Endothelial cell of umbilical vein (primary cell): Measurements from ENCODE around the gene DDX46. TPM values are rescaled to one million over a fixed set of nuclear protein-coding genes. Genes with fewer than 3 reads are reported as not detected.

Source experiments
- BruUV-seq: library from RNA; stranded (reverse); fragments of 400-500 nt; replicated peaks from 2 replicates; lab custom pipeline; 2021; lab: Mats Ljungman, UMichigan
- CTCF ChIA-PET: fragments of 300-600, 350-600 bp; sonication (Branson Sonifier 250); formaldehyde crosslinking; loops from one replicate; lab custom pipeline; 2021; ENCODE audit warnings: antibody characterized with exemption, inconsistent platforms; lab: Charles Lee
- POLR2A ChIA-PET: fragments of 300-600, 350-600 bp; sonication (Branson Sonifier 250); formaldehyde crosslinking; loops from one replicate; lab custom pipeline; 2021; ENCODE audit warnings: antibody characterized with exemption, inconsistent platforms; lab: Charles Lee
- DNase-seq: peaks from one replicate; pipeline ENCODE4 v3.0.0-alpha.2; 2011; ENCODE audit warnings: low read depth, low spot score
- FAIRE-seq: peaks from 2 replicates; lab custom pipeline; 2011; peaks lifted over from hg19 to GRCh38; lab: Jason Lieb, UNC
- H2AFZ ChIP-seq: 2 replicates; pipeline ENCODE4 v1.6.0; 2012; ENCODE audit warnings: low read depth, low read length, control low read depth, inconsistent platforms
- H3K27ac ChIP-seq: 2 replicates; pipeline ENCODE4 v1.5.1; 2011; ENCODE audit warnings: low read depth, mild to moderate bottlenecking, control low read depth, low read length, moderate library complexity; ENCODE audit not compliant: insufficient read depth
- H3K27me3 ChIP-seq, 2 experiments: 2 replicates each; pipeline versions ENCODE4 v1.6.0 to v1.6.1; 2011; ENCODE audit warnings: low read length in 2 of 2, mixed read lengths in 1 of 2; ENCODE audit not compliant: control insufficient read depth in 2 of 2, insufficient read depth in 2 of 2
- H3K36me3 ChIP-seq, 2 experiments: 2 replicates in 1 of 2; 3 replicates in 1 of 2; pipeline ENCODE4 v1.5.1; 2011; ENCODE audit warnings: low read length in 2 of 2, mild to moderate bottlenecking in 1 of 2, moderate library complexity in 1 of 2; ENCODE audit not compliant: control insufficient read depth in 2 of 2, insufficient read depth in 2 of 2; ENCODE audit errors: extremely low read depth in 1 of 2
- H3K4me1 ChIP-seq: 3 replicates; pipeline ENCODE4 v1.5.1; 2011; ENCODE audit warnings: mild to moderate bottlenecking, low read length; ENCODE audit not compliant: control insufficient read depth, insufficient read depth; ENCODE audit errors: extremely low read depth
- H3K4me2 ChIP-seq: 2 replicates; pipeline ENCODE4 v1.6.1; 2011; ENCODE audit warnings: low read length, control low read depth, mixed read lengths; ENCODE audit not compliant: insufficient read depth
- H3K4me3 ChIP-seq, 3 experiments: fragments of 200-600 bp in 1 of 3; sonication (generic), shearing (Covaris generic) in 1 of 3; replicated peaks in 1 of 3; 2 replicates each; pipeline ENCODE4 v1.5.1; 2011 to 2016; ENCODE audit warnings: control low read depth in 3 of 3, low read length in 3 of 3, mild to moderate bottlenecking in 2 of 3, inconsistent platforms in 1 of 3, low read depth in 1 of 3, moderate library complexity in 1 of 3; ENCODE audit not compliant: insufficient read depth in 1 of 3
- H3K79me2 ChIP-seq: 2 replicates; pipeline ENCODE4 v1.6.0; 2012; ENCODE audit warnings: low read length, inconsistent platforms; ENCODE audit not compliant: control insufficient read depth, insufficient read depth
- H3K9ac ChIP-seq: replicated peaks from 2 replicates; pipeline ENCODE3; 2011; ENCODE audit warnings: low read length, control low read depth; ENCODE audit not compliant: insufficient read depth; ENCODE audit errors: extremely low read depth
- H3K9me1 ChIP-seq: replicated peaks from 3 replicates; pipeline ENCODE4 v1.6.0; 2011; ENCODE audit warnings: mild to moderate bottlenecking, low read length; ENCODE audit not compliant: control insufficient read depth, insufficient read depth; ENCODE audit errors: extremely low read depth
- H3K9me3 ChIP-seq: replicated peaks from 2 replicates; pipeline ENCODE4 v1.5.1; 2012; ENCODE audit warnings: low read length, inconsistent platforms; ENCODE audit not compliant: control insufficient read depth, insufficient read depth
- H4K20me1 ChIP-seq: replicated peaks from 2 replicates; pipeline ENCODE3; 2011; ENCODE audit warnings: mild to moderate bottlenecking, low read length; ENCODE audit not compliant: control insufficient read depth, insufficient read depth; ENCODE audit errors: extremely low read depth
- EZH2 ChIP-seq: IDR thresholded peaks from 2 replicates; pipeline ENCODE4 v1.6.1; 2012; ENCODE audit warnings: borderline replicate concordance, low read depth, mild to moderate bottlenecking, moderate library complexity, low read length, inconsistent platforms; ENCODE audit not compliant: severe bottlenecking
- FOS ChIP-seq: IDR thresholded peaks from 2 replicates; pipeline ENCODE4 v1.6.1; 2011; ENCODE audit warnings: mild to moderate bottlenecking, low read length, moderate library complexity, borderline replicate concordance; ENCODE audit not compliant: insufficient read depth
- GATA2 ChIP-seq: IDR thresholded peaks from 2 replicates; pipeline ENCODE4 v1.7.0; 2011; ENCODE audit warnings: low read depth, mild to moderate bottlenecking, moderate library complexity, mixed read lengths, low read length; ENCODE audit not compliant: insufficient read length, insufficient read depth
- JUN ChIP-seq: IDR thresholded peaks from 2 replicates; pipeline ENCODE4 v1.6.1; 2011; ENCODE audit warnings: borderline replicate concordance, low read depth; ENCODE audit not compliant: insufficient read length, insufficient read depth
- MAX ChIP-seq: IDR thresholded peaks from 2 replicates; pipeline ENCODE4 v1.6.1; 2011; ENCODE audit not compliant: insufficient read depth, insufficient read length
- MYC ChIP-seq: IDR thresholded peaks from one replicate; pipeline ENCODE4 v1.6.1; 2011; ENCODE audit warnings: mild to moderate bottlenecking, low read depth, low read length
- POLR2A ChIP-seq: IDR thresholded peaks from 2 replicates; pipeline ENCODE4 v1.6.1; 2012; ENCODE audit warnings: low read depth, mild to moderate bottlenecking, control low read depth, low read length
- POLR2AphosphoS5 ChIP-seq: IDR thresholded peaks from 2 replicates; pipeline ENCODE4 v1.6.1; 2012; ENCODE audit warnings: low read depth, mild to moderate bottlenecking, control low read depth, low read length, moderate library complexity; ENCODE audit not compliant: insufficient read depth
- dilution Hi-C: fragments of 300-500 bp; cut with MboI; formaldehyde crosslinking; loops from one replicate; pipeline ENCODE4 v1.15.0; 2019; ENCODE audit warnings: low sequenced_read_pairs; ENCODE audit not compliant: extremely low pct_ligation_motif_present
- intact Hi-C: fragments of 100-400 bp; cut with micrococcal nuclease; formaldehyde crosslinking; loops from one replicate; pipeline ENCODE4 v1.10.0; 2022
- polyA plus RNA-seq, 4 experiments: library from polyadenylated mRNA; depleted of rRNA in 3 of 4; stranded (reverse) in 3 of 4; unstranded in 1 of 4; fragments of >200 nt; gene quantifications; 2 replicates each; pipeline versions ENCODE4 v1.2.1 to v1.2.3, GENCODE V29; 2011 to 2012; ENCODE audit warnings: missing spikeins in 1 of 4
- total RNA-seq: library from RNA; stranded (reverse); gene quantifications from 2 replicates; pipeline ENCODE4 v1.2.3, GENCODE V29; 2021
- TF ChIP-seq, protein P1 (sequence below), 2 donors: IDR thresholded peaks; 1 replicate in 1 of 2; 2 replicates in 1 of 2; pipeline ENCODE4 v1.5.1; 2011; ENCODE audit warnings: low read length in 2 of 2, mild to moderate bottlenecking in 2 of 2, moderate library complexity in 2 of 2, control low read depth in 1 of 2, inconsistent platforms in 1 of 2, low read depth in 1 of 2; ENCODE audit not compliant: insufficient read depth in 1 of 2; ENCODE audit errors: extremely low read depth in 1 of 2

DDX46 gene
- total and polyA plus RNA-seq, 2 donors (not counting 3 experiments of a cell fraction or from before 2014, with no cell fraction given) = 16.0 to 65.2 TPM

GRCh38 chr5:134877159-134877558 is 118.6 kb downstream of the DDX46 start:
- POLR2A ChIA-PET = no interaction called here
- dilution Hi-C loops = no loop called here
- Histone ChIP-seq H3K9ac (no peak overlapping the region), H3K9me3 (no peaks in the 10 kb centered on the region), H3K4me3 (no peak overlapping the region), H3K27me3 (no peaks in the 10 kb centered on the region), H3K79me2 (peaks cover 23% of the 10 kb centered on the region), H3K4me1 (peaks cover 3% of the 10 kb centered on the region), H3K27ac (no peak overlapping the region), H3K36me3 (peaks cover 0 to 4% of the 10 kb centered on the region in 2 experiments), H3K9me1 (no peaks in the 10 kb centered on the region), H3K4me2 (no peak overlapping the region), H4K20me1 (no peaks in the 10 kb centered on the region), H2AFZ (no peak overlapping the region)
- intact Hi-C loops = no loop called here
- no peak for FAIRE-seq
- TF ChIP-seq EZH2 (no peak), MAX (no peak), POLR2A (no peak)
- TF ChIP-seq, protein P1, sequence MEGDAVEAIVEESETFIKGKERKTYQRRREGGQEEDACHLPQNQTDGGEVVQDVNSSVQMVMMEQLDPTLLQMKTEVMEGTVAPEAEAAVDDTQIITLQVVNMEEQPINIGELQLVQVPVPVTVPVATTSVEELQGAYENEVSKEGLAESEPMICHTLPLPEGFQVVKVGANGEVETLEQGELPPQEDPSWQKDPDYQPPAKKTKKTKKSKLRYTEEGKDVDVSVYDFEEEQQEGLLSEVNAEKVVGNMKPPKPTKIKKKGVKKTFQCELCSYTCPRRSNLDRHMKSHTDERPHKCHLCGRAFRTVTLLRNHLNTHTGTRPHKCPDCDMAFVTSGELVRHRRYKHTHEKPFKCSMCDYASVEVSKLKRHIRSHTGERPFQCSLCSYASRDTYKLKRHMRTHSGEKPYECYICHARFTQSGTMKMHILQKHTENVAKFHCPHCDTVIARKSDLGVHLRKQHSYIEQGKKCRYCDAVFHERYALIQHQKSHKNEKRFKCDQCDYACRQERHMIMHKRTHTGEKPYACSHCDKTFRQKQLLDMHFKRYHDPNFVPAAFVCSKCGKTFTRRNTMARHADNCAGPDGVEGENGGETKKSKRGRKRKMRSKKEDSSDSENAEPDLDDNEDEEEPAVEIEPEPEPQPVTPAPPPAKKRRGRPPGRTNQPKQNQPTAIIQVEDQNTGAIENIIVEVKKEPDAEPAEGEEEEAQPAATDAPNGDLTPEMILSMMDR (IDR thresholded peaks at IDR 0.05; ENCODE audit: extremely low read depth in 1 of 2, insufficient read depth in 1 of 2, low read depth in 1 of 2, low read length in 2 of 2) = no peak
- no TSS peak for BruUV-seq
- CTCF ChIA-PET = no interaction called here
- no peak for DNase-seq

DNA sequence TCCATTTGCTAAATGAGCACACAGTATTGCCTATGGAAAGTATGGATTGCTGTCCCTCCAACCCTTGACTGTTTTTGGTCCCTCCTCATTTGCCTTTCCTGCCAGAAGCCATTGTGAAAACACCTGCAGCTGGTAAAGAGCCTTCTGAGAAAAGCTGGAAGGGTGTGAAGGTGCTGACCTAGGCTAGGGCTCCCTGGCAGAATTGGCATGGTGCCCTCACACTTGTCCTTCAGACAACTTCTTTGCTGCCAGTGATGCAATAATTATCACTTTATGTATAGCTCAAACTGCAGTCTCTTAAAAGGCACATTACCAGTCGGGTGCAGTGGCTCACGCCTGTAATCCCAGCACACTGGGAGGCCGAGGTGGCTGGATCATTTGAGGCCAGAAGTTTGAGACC is 119.8 kb downstream of the DDX46 start:
- POLR2A ChIA-PET = no interaction called here
- dilution Hi-C loops = no loop called here
- no peak for FAIRE-seq

More for the DNA sequence above, 119.8 kb downstream of the DDX46 start:
- CTCF ChIA-PET = interaction anchor here (1.3 kb wide), 1 partner anchor 26 kb away, joined by 4 read pairs; the partner anchor contains the start of gene PCBD2
- no peak overlapping the region for H2AFZ ChIP-seq
- H3K4me1 ChIP-seq = peaks cover 3% of the 10 kb centered on the region
- H3K27me3 ChIP-seq = no peaks in the 10 kb centered on the region
- no peaks in the 10 kb centered on the region for H3K9me1 ChIP-seq
- no TSS peak for BruUV-seq
- no peaks in the 10 kb centered on the region for H3K9me3 ChIP-seq
- no peaks in the 10 kb centered on the region for H4K20me1 ChIP-seq
- no peak for TF ChIP-seq GATA2
- no peak for TF ChIP-seq MYC
- no peak for TF ChIP-seq FOS
- TF ChIP-seq, protein P1 (IDR thresholded peaks at IDR 0.05; ENCODE audit: extremely low read depth in 1 of 2, insufficient read depth in 1 of 2, low read depth in 1 of 2, low read length in 2 of 2) = no peak
- no peak for TF ChIP-seq POLR2A
- no peak for TF ChIP-seq EZH2
- TF ChIP-seq JUN = no peak
- no peak for TF ChIP-seq MAX
- no peak for TF ChIP-seq POLR2AphosphoS5
- no peak overlapping the region for H3K4me2 ChIP-seq
- H3K79me2 ChIP-seq = peaks cover 23% of the 10 kb centered on the region
- intact Hi-C loops = no loop called here
- no peak overlapping the region for H3K27ac ChIP-seq
- H3K36me3 ChIP-seq = peaks cover 0 to 4% of the 10 kb centered on the region in 2 experiments
- no peak overlapping the region for H3K9ac ChIP-seq
- H3K4me3 ChIP-seq = no peak overlapping the region
- DNase-seq = no peak
